Suprapubic skin (tissue), 4 donors: Measurements from ENCODE around the gene SIK3. TPM values are rescaled to one million over a fixed set of nuclear protein-coding genes. Genes with fewer than 3 reads are reported as not detected.
A peak's percentile ranks its signal among the peaks of the same experiment; 100 is the strongest.

Experiments
- DNase-seq, 2 donors: peaks; one replicate each; pipeline ENCODE4 v3.0.0-alpha.2; 2019; ENCODE audit warnings: low spot score in 2 of 2
- H3K27ac ChIP-seq: fragments of 200-600 bp; sonication (generic); one replicate; pipeline ENCODE4 v1.5.1; 2019
- H3K27me3 ChIP-seq: fragments of 200-600 bp; sonication (generic); one replicate; pipeline ENCODE4 v1.5.1; 2019
- H3K36me3 ChIP-seq: fragments of 200-600 bp; sonication (generic); one replicate; pipeline ENCODE4 v1.5.1; 2019
- H3K4me1 ChIP-seq: fragments of 200-600 bp; sonication (generic); one replicate; pipeline ENCODE4 v1.5.1; 2019
- H3K4me3 ChIP-seq: fragments of 200-600 bp; sonication (generic); one replicate; pipeline ENCODE4 v1.5.1; 2019; ENCODE audit warnings: mild to moderate bottlenecking
- H3K9me3 ChIP-seq: fragments of 200-600 bp; sonication (generic); one replicate; pipeline ENCODE4 v1.5.1; 2019
- CTCF ChIP-seq, 2 donors: fragments of 200-600 bp in 1 of 2; fragments of 450-650 bp in 1 of 2; sonication (generic) in 1 of 2; IDR thresholded peaks; one replicate each; pipeline ENCODE4 v1.5.1; 2016 to 2019; ENCODE audit warnings: antibody characterized with exemption in 2 of 2, mild to moderate bottlenecking in 1 of 2, moderate library complexity in 1 of 2
- EP300 ChIP-seq: sonication (generic); formaldehyde crosslinking; IDR thresholded peaks from one replicate; pipeline ENCODE4 v1.6.1; 2017; ENCODE audit warnings: antibody characterized with exemption
- POLR2A ChIP-seq, 2 donors: fragments of 450-650 bp; IDR thresholded peaks; one replicate each; pipeline ENCODE4 v1.6.1; 2017; ENCODE audit warnings: antibody characterized with exemption in 2 of 2, mild to moderate bottlenecking in 2 of 2, moderate library complexity in 2 of 2
- POLR2AphosphoS5 ChIP-seq, 3 donors: sonication (generic); formaldehyde crosslinking; IDR thresholded peaks; one replicate each; pipeline ENCODE4 v1.6.1; 2017; ENCODE audit warnings: antibody characterized with exemption in 3 of 3
- WGBS: methylation state at CpG from one replicate; pipeline ENCODE4 v1.1.5; 2018; 5-methylcytosine and 5-hydroxymethylcytosine counted together
- total RNA-seq, 4 donors: library from RNA; depleted of rRNA; stranded (reverse); fragments of >200 nt; gene quantifications; one replicate each; pipeline ENCODE4 v1.1.0, GENCODE V29; 2016

The SIK3 gene
- total RNA-seq, 4 donors from 2014 or later, result 31.6 to 60.8 (median 37.5) TPM

DNA sequence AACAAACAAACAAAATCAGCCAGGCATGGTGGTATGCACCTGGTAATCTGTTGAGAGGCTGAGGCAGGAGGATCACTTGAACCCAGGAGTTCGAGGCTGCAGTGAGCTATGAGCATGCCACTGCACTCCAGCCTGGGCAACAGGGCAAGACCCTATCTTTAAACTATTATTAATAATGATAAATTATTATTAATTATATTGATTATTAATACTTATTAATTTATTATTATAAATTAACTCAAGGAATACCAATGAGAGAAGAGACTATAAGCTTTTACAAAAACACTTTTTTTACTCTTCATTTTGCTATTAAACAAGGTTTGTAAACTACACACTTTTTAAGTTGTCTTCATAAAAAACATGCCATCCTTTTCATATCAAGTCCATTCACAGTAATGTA is 163.1 kb downstream of the SIK3 start:
- TF ChIP-seq CTCF (IDR thresholded peaks at IDR 0.05) (no peak), EP300 (no peak), POLR2A (IDR thresholded peaks at IDR 0.05) (no peak)
- H3K9me3 ChIP-seq, result no peaks in the 10 kb centered on the region
- no peak overlapping the region for H3K27ac ChIP-seq
- DNase-seq, result no peak
- H3K4me1 ChIP-seq, result peaks cover 28% of the 10 kb centered on the region
- 93% methylated on average over 1 of the region's 1 CpG for WGBS
- no peaks in the 10 kb centered on the region for H3K27me3 ChIP-seq
- no peaks in the 10 kb centered on the region for H3K36me3 ChIP-seq
- no peak overlapping the region for H3K4me3 ChIP-seq

GRCh38 chr11:116933961-116934360 is 164.3 kb downstream of the SIK3 start:
- TF ChIP-seq EP300 (no peak), CTCF (IDR thresholded peaks at IDR 0.05) (no peak), POLR2AphosphoS5 (IDR thresholded peaks at IDR 0.05) (no peak), POLR2A (IDR thresholded peaks at IDR 0.05) (no peak)
- Histone ChIP-seq H3K9me3 (no peaks in the 10 kb centered on the region), H3K4me3 (no peak overlapping the region), H3K36me3 (no peaks in the 10 kb centered on the region), H3K27ac (no peak overlapping the region), H3K27me3 (no peaks in the 10 kb centered on the region), H3K4me1 (peaks cover 39% of the 10 kb centered on the region)
- DNase-seq, result no peak
- 95% methylated on average over 3 of the region's 3 CpGs for WGBS

DNA sequence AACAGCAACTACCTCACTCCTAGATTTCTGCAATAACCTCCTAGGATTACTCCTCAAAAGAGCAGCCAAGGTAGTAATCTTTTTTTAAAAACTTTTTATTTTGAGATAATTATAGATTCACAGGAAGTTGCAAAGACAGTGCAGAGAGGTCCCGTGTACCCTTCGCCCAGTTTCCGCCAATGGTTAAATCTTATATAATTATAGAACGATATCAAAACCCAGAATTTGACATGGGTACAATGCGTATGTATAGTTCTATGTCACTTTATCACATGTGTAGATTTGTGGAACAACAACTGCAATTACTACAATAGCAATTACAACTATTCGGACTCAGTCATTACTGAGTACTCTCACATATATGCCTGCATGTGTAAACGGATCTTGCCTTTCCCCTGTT is 166.0 kb downstream of the SIK3 start:
- WGBS, result 84% methylated on average over 7 of the region's 7 CpGs
- Histone ChIP-seq H3K36me3 (no peaks in the 10 kb centered on the region), H3K27ac (peak overlapping the region; percentile 4), H3K9me3 (no peaks in the 10 kb centered on the region), H3K4me1 (peaks cover 43% of the 10 kb centered on the region), H3K4me3 (no peak overlapping the region), H3K27me3 (no peaks in the 10 kb centered on the region)
- TF ChIP-seq POLR2A (IDR thresholded peaks at IDR 0.05), result no peak
- no peak for TF ChIP-seq EP300
- TF ChIP-seq CTCF (IDR thresholded peaks at IDR 0.05), result no peak
- no peak for TF ChIP-seq POLR2AphosphoS5 (IDR thresholded peaks at IDR 0.05)
- no peak for DNase-seq

- WGBS, result 46% methylated on average over 7 of the region's 7 CpGs
- no peaks in the 10 kb centered on the region for H3K27me3 ChIP-seq
- peaks cover 7% of the 10 kb centered on the region for H3K36me3 ChIP-seq
- peaks cover 43% of the 10 kb centered on the region for H3K4me1 ChIP-seq
- peak in 1 of 2 donors; percentile 67 for DNase-seq
- no peak overlapping the region for H3K4me3 ChIP-seq
- H3K27ac ChIP-seq, result peak overlapping the region; percentile 2
- H3K9me3 ChIP-seq, result no peaks in the 10 kb centered on the region
- TF ChIP-seq EP300 (no peak), POLR2A (IDR thresholded peaks at IDR 0.05) (no peak), POLR2AphosphoS5 (IDR thresholded peaks at IDR 0.05) (no peak), CTCF (IDR thresholded peaks at IDR 0.05) (no peak)
Measured at GRCh38 chr11:116931206-116931953, 166.8 kb downstream of the SIK3 start.

- WGBS, result 63% methylated on average over 2 of the region's 2 CpGs
- Histone ChIP-seq H3K4me1 (peaks cover 43% of the 10 kb centered on the region), H3K27me3 (no peaks in the 10 kb centered on the region), H3K36me3 (peaks cover 12% of the 10 kb centered on the region), H3K9me3 (no peaks in the 10 kb centered on the region), H3K27ac (peak overlapping the region; percentile 2), H3K4me3 (peak overlapping the region; percentile 3)
- no peak for DNase-seq
- TF ChIP-seq POLR2AphosphoS5 (IDR thresholded peaks at IDR 0.05), result no peak
- no peak for TF ChIP-seq EP300
- TF ChIP-seq CTCF (IDR thresholded peaks at IDR 0.05), result no peak
- TF ChIP-seq POLR2A (IDR thresholded peaks at IDR 0.05), result no peak
Measured at GRCh38 chr11:116930586-116930985, 167.6 kb downstream of the SIK3 start.
